Lung microvascular endothelial cell (primary cell): ENCODE measurements around the gene DENND5B. TPM values are rescaled to one million over a fixed set of nuclear protein-coding genes. Genes with fewer than 3 reads are reported as not detected.
"Not testable (repeated sequence)": the region's sequence is repeated elsewhere in the genome, so short reads cannot be mapped to it uniquely, and the experiment has no call there.

Experiments
- DNase-seq, 2 donors: peaks; one replicate each; pipeline versions ENCODE4 v3.0.0 to v3.0.0-alpha.2; 2010; ENCODE audit warnings: low read depth in 2 of 2
- total RNA-seq: library from RNA; depleted of rRNA; stranded (reverse); fragments of >200 nt; gene quantifications from 2 replicates; pipeline ENCODE4 v1.2.1, GENCODE V29; 2014

DENND5B gene
- total RNA-seq, 1 donor from 2014 or later, result 5.8 TPM

DNA sequence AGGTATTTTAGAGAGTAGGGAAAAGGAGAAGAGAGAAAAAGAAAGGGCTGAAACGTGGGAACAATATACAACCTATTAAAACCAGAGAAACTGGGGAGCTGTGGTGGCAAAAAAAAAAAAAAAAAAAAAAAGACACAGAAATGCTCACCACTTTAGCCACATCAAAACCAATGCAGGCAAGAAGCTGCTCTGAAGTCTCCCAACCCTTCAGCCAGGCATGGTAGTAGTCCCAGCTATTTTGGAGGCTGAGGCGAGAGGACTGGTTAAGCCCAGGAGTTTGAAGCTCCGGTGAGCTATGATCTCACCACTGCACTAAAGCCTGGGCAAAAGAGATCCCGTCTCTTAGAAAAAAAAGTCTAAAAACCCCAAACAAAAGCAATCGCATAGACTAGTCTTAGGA is 33.2 kb downstream of the DENND5B start:
- DNase-seq, result no peak

DNA sequence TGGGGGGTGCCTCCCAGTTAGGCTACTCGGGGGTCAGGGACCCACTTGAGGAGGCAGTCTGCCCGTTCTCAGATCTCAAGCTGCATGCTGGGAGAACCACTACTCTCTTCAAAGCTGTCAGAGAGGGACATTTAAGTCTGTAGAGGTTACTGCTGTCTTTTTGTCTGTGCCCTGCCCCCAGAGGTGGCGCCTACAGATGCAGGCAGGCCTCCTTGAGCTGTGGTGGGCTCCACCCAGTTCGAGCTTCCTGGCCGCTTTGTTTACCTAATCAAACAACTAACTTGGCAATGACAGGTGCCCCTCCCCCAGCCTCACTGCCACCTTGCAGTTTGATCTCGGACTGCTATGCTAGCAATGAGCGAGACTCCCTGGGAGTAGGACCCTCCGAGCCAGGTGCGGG is 35.5 kb downstream of the DENND5B start:
- not testable (repeated sequence) for DNase-seq

DNA sequence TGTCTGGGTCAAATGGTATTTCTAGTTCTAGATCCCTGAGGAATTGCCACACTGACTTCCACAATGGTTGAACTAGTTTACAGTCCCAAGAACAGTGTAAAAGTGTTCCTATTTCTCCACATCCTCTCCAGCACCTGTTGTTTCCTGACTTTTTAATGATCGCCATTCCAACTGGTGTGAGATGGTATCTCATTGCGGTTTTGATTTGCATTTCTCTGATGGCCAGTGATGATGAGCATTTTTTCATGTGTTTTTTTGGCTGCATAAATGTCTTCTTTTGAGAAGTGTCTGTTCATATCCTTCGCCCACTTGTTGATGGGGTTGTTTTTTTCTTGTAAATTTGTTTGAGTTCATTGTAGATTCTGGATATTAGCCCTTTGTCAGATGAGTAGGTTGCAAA is 40.3 kb downstream of the DENND5B start:
- not testable (repeated sequence) for DNase-seq

DNA sequence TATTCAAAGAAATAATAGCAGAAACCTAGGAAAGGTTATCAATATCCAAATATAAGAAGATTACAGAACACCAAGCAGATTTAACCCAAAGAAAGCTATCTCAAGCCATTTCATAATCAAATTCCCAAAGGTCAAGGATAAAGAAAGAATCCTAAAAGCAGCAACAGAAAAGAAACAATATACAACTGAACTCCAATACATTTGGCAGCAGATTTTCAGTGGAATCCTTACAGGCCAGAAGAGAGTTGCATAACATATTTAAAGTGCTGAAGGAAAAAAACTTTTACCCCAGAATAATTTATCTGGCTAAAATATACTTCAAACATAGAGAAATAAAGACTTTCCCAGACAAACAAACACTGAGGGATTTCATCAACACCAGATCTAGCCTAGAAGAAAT is 54.3 kb downstream of the DENND5B start:
- no peak for DNase-seq

DNA sequence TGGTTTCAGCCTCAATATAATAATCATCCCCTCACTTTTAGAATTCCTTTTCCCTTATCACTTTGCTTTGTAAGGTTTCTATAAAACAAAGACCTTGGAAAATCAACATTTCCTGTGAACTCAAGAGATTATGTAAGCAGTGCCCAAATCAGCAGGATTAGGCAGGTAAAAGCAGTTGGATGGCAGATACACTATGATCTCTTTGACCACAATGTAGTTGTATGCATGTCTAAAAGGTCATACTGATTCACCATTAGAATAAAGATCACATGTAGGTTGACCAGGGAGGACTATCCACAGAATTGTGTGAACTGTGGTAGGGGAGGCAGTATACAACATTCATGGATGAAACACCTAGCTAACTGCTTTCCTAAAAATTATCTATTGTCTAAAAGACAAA is 57.5 kb downstream of the DENND5B start:
- peak in 1 of 2 donors; percentile 38 for DNase-seq

DNA sequence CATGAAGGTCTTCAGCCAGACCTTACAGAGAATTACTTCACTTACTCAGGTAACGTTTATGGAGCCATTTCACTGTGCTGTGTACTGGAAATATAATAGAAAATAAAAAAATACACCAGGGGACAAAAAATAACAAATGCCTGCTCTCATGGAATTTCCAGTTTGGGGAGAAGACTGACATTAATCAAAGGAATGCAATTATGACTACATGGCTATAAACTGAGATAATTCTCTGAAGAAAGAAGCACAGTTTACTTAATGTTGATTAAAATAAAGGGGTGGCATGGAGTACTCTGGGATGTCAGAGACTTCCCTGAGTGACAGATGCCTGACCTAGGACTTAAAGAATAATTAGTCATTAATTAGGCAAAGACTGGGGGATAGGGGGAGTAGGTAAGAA is 59.0 kb downstream of the DENND5B start:
- DNase-seq, result no peak

DNA sequence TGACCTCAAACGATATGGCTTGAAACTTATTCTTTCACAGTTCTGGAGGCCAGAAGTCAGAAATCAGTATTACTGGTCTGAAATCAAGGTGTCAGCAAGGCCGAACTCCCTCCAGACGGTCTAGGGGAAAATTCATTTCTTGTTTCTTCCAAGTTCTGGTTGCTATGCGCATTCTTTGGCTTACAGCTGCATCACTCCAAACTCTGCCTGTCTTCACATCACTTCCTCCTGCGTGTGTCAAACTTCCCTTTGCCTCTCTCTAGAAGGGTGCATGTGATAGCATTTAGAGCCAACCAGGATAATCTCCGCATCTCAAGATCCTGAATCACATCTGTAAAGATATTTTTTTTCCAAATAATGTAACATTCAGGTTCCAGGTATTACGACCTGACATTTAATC is 62.8 kb downstream of the DENND5B start:
- DNase-seq, result peak in 1 of 2 donors; percentile 31

DNA sequence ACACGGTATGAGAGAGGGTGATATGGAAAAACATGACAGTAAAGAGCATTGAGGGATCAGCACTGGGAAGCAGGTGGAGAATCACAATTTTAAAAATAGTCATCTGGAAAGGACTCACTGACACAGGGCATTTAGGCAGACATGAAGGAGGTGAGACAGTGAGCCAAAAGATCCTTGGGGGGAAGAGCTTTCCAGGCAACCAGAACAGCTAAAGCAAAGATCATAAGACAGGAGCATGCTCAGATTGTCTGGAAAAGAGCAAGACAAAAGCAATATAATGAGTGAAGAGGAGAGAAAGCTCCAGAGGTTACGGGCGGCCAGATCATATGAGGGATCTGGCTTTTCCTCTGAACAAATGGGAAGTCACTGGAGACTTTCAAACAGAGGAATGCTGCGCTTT is 63.9 kb downstream of the DENND5B start:
- no peak for DNase-seq

DNA sequence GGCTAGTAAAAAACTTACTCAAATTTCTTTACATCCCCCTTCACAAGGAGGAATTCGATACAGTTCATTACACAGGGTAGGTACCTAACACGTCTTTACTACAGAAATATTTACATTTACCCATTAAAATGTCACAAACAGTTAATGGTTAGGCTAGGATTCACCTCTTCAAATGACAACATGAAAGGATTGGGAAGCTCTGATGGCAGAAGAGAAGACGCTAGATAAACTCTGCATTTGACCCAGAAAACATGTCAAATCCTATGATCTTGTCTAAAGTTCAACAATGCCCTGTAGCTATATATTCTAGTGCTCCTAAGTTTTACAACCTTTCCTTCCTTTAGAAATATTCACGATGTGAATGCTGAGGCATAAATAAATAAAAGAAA is 64.8 kb downstream of the DENND5B start:
- no peak for DNase-seq

DNA sequence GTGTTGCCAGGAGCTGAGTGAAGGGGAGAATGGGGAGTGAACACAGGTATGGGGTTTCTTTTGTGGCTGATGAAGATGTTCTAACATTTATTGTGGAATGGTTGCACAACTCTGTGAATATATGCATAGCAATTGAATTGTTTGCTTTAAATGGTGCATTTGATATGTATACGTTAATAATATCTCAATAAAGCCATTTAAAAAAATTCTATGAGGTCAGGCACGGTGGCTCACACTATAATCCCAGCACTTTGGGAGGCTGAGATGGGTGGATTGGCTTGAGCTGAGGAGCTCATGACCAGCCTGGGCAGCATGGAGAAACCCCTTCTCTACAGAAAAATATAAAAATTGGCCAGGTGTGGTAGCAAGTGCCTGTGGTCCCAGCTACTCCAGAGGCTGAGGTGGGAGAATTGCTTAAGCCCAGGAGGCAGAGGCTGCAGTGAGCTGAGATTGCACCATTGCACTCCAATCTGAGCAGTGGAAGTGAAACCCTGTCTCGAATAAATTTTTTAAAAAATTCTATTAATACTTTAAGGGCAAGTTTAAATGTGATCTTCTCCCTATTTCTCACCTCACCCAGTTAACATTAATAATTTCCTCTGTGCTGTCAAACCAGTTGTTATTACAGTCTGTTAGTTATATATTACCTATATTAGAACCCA is 65.3 kb downstream of the DENND5B start:
- no peak for DNase-seq

DNA sequence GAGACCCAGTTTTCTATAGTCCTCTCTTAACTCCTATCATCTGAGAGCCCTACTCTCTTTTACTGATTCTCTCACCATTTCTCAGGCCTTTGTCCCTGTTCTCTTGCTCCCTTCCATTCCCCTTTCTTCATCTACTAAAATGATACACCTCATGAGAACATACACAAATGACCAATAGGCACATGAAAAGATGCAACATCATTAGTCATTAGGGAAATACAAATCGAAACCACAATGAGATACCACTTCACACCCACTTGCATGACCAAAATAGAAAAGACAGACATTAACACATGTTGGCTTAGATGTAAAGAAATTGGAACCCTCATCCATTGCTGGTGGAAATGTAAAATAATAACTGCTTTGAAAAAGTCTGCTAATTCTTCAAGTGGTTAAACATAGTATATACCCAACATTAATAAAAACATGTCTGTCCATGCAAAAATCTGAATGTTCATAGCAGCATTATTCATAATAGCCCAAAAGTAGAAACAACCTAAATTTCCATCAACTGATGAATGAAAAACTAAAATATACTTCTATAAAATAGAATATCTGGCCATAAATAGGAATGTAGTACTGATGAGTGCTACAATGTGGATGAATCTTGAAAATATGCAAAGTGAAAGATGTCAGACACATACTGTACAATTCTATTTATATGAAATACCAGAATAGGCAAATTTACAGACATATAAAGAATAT is 66.0 kb downstream of the DENND5B start:
- DNase-seq, result peak in 1 of 2 donors; percentile 74

DNA sequence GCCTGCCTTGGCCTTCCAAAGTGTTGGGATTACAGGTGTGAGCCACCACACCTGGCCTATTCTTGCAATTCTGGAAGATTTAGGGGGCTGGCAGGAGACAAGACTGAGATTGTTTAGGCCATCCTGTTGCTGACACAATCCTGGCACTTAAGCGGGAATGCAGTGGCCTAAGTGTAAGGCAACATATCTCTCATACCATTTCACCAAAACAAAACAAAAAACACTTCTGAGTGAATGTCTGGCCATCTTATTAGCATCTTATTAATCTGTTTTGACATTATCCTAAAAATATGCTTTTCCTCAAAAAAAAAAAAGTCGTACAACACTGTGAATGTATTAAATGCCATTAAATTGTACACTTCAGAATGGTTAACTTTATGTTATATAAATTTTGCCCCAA is 67.6 kb downstream of the DENND5B start:
- DNase-seq, result no peak

DNA sequence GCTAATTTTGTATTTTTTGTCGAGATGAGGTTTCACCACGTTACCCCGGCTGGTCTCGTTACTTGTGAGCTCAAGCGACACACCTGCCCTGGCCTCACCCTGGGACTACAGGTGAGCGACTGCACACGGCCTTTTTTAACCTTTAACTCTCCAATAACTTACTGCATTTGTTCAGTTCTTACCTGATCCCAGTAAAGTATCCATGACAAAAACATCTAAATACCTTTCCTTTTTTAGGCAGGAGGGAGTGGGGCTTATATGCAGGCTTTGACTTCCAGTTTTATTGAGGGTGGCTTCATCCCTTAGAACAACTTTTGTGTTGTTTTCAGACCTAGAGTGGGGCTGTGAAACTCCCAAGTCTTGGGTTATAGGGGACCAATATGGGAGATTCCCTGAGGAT is 68.3 kb downstream of the DENND5B start:
- no peak for DNase-seq

DNA sequence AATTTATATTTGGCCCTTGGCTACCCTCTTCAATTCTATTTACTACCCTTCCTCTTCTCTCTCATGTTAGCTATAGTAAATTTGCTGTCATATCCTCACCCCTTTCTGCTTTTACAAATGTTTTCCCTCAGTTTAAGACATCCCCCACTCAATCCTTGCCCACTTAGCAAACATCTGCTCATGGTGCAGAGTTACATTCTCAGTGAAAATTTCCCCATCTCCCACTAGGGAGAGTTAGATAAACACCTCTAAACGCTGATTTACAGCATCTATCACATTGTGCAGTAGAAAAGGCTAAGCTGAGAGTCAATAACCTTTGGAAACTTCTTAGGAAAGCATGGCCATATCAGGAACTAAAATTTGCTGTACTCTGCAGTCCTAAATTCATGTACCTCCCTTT is 69.0 kb downstream of the DENND5B start:
- no peak for DNase-seq

DNA sequence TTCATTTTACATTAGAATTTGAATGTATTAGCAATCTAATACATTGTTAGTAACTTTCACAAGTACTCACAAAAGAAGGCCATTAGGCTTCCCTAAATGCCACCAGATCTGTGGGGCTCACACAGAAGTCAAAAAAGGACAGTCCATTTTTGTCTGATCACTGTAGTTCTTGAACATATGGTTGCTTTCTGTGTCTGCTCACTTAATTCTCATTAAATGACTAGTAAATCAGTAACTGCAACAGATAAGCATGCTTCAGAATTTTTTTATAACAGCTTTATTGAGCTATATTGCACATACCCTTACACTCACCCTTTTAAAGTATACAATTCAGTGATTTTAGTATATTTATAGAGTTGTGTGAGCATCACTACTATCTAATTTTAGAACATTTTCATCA is 71.4 kb downstream of the DENND5B start:
- DNase-seq, result no peak

DNA sequence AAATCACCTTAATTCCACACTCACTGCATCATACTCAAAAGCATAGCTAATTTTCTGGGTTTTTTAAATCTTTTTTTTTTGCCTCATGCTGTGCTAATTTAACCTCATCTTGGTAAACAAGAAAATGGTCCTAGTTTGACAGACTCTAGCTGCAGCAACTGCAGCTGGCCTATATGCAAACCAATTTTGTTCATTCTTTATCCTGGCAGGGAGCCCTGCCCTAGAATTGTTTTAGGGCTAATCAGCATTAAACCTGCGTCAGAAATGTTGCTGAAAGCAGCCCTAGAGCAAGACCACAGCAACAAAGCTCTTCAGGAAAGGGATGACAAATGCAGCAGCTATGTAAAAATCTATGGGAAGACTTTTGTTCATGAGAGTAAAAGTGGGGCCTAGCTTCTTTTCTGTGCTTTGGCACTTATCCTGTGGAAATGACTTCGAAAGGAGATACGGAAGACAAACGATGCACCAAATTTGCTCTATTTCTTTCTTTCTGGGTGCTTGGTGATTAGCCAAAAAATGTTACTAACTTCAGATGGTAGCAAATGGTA is 72.2 kb downstream of the DENND5B start:
- DNase-seq, result peak; percentile 89 to 99

DNA sequence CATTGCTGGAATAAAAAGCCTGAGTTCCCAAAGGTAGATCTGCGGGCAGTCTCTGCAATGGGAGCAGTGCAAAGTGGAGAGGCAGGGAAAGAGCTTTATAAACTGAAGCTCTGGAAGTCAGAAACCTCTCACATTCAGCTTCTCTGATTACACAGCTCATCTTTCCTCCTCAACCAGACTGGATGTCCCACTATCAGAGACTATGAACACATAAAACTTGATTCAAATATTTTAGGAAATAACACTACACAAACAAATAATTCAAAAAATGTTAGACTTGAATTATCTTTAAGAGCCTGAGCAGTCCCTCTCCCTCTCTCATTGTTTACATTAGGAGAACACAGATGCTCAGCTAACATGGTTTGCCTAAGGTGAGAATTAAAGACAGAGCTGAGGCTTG is 72.9 kb downstream of the DENND5B start:
- no peak for DNase-seq

DNA sequence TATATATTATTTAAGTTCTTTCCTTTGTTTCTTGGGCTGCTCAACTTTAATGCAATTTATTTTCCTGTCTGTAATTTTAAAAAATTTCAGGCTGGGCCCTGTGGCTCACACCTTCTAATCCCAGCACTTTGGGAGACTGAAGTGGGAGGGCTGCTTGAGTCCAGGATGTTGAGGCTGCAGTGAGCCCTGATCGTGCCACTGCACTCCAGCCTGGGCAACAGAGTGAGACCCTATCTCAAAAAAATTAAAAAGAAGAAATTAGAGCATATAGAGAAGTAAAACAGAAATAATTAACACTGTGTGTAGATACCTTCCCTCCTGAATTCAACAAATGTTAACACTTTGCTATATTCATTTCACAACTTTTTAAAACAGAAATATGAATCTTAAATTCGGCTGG is 74.2 kb downstream of the DENND5B start:
- no peak for DNase-seq

DNA sequence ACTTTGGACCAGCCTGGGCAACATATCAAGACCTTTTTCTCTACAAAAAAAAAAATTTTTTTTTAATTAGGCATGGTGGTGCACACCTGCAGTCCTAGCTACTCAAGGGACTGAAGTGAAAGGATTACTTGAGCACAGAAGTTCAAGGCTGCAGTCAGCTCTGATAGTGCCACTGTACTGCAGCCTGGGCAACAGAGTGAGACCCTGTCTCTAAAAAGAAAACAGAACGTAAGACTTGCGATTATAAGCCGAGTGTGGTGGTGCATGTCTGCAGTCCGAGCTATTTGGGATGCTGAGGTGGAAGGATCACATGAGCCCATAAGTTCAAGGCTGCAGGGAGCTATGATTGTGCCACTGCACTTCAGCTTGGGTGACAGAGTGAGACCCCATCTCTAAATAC is 76.0 kb downstream of the DENND5B start:
- no peak for DNase-seq

DNA sequence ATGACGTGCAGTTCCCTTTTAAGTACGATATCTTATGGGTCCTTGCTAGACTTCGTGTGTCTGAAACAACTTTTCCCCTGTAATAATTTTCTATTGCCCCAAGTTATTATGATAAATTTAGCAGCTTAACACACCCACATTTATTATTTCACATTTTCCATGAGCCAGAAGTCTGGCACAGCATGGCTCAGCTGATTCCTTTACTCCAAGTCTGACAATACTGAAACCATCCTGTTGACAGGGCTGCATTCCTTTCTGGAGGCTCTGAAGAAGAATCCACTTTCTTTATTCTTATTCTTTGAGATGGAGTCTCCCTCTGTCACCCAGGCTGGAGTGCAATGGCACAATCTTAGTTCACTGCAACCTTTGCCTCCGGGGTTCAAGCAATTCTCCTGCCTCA is 80.9 kb downstream of the DENND5B start:
- DNase-seq, result peak in 1 of 2 donors; percentile 24

DNA sequence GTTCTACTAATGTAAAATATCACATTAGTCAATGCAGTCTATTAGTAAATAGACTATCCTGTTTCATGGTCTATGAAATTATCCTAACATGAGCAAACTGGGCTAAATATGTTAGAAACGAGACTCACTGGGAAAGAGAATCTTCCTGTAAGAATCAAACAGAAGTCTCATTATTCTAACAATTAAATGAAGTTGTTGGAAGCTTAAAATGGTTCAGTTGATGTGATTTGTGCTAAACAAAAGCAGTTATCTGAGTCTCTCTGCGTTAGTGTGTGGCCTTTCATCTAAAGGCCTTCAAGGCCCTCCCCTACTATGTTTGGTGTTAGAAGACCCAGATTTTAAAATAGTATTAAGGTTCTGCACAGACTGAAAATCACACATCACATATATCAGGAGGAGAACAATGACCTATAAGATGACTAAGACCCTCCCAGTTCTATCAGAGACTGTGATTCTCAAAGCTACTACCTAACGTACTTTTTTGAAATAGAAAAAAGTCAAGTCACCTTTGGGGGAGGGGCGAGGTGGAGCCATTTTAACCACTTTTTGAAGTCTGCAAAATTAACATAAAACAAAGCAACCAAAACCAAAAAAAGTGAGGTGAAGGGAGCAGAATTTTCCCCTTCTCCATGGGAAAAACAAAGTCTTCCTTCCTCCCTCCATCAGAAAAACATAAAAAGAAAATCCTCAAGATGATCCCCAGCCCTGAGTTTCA is 82.3 kb downstream of the DENND5B start:
- no peak for DNase-seq

DNA sequence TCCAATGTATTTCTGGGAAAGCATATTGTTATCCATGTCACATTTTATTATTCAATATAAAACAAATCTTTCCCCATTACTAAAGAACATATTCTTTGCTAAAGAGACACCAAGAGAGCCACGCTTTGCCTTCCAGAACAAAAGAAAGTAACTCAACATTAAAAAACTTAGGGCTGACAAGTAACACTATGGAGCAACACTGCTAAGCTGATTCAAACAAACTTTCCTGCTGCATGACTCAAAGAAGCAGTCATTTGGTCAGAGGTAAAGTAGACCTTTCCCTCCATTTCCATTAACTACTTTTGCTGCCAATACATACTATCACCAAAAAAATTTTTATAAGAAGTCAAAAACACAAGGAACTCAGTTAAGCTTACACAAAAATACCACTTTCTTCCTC is 83.0 kb downstream of the DENND5B start:
- peak in 1 of 2 donors; percentile 54 for DNase-seq
